GM23338 (cell line): Measurements from ENCODE around the gene LITAF.

Experiments used
- CREB1 ChIP-seq: fragments of 250-450 bp; sonication (Bioruptor Pico); IDR thresholded peaks from 2 replicates; pipeline ENCODE4 v1.5.0; 2020; ENCODE audit warnings: low read depth, mild to moderate bottlenecking, moderate library complexity
- CTCF ChIP-seq, 2 experiments: fragments of 200-600 bp in 1 of 2; sonication (generic) in 1 of 2; conservative IDR thresholded peaks; 2 replicates each; pipeline versions ENCODE4 v1.5.1 to v1.6.1; 2016 to 2017; ENCODE audit warnings: antibody characterized with exemption in 2 of 2, low read depth in 2 of 2, mild to moderate bottlenecking in 2 of 2, moderate library complexity in 1 of 2
- ETS1 ChIP-seq: IDR thresholded peaks from 2 replicates; pipeline ENCODE4 v1.6.1; 2016; ENCODE audit warnings: antibody characterized with exemption
- EZH2 ChIP-seq: fragments of 200-600 bp; sonication (generic); IDR thresholded peaks from one replicate; pipeline ENCODE4 v1.8.0; 2017; ENCODE audit warnings: antibody characterized with exemption, mild to moderate bottlenecking, low read depth; ENCODE audit not compliant: unreplicated experiment
- EZH2phosphoT487 ChIP-seq: fragments of 200-600 bp; sonication (generic); IDR thresholded peaks from one replicate; pipeline ENCODE4 v1.8.1; 2018; ENCODE audit warnings: antibody characterized with exemption; ENCODE audit not compliant: unreplicated experiment
- JUNB ChIP-seq: IDR thresholded peaks from one replicate; pipeline ENCODE4 v1.6.1; 2016; ENCODE audit warnings: antibody characterized with exemption; ENCODE audit not compliant: unreplicated experiment
- POLR2AphosphoS5 ChIP-seq: IDR thresholded peaks from 2 replicates; pipeline ENCODE4 v1.6.1; 2016; ENCODE audit warnings: antibody characterized with exemption, low read depth
- REST ChIP-seq: IDR thresholded peaks from one replicate; pipeline ENCODE4 v1.6.1; 2018; ENCODE audit warnings: antibody characterized with exemption; ENCODE audit not compliant: unreplicated experiment
- STAT1 ChIP-seq: IDR thresholded peaks from one replicate; pipeline ENCODE4 v1.6.1; 2016; ENCODE audit warnings: antibody characterized with exemption; ENCODE audit not compliant: unreplicated experiment
- ZNF114 ChIP-seq: fragments of 250-450 bp; sonication (Bioruptor Pico); IDR thresholded peaks from 2 replicates; pipeline ENCODE4 v1.5.0; 2020; ENCODE audit warnings: mild to moderate bottlenecking, moderate library complexity
- ZNF331 ChIP-seq: fragments of 250-450 bp; sonication (Bioruptor Pico); IDR thresholded peaks from 2 replicates; pipeline ENCODE4 v1.5.0; 2020; ENCODE audit warnings: low read depth, mild to moderate bottlenecking, moderate library complexity
- ZNF462 ChIP-seq: fragments of 250-450 bp; sonication (Bioruptor Pico); IDR thresholded peaks from 2 replicates; pipeline ENCODE4 v1.5.0; 2020; ENCODE audit warnings: mild to moderate bottlenecking, moderate library complexity

GRCh38 chr16:11612665-11613025, 25.9 kb upstream of the LITAF start:
- TF ChIP-seq CTCF (conservative IDR thresholded peaks at IDR 0.05; ENCODE audit: low read depth in 2 of 2) (no peak), EZH2 (no peak), JUNB (no peak), ZNF462 (CRISPR knock-in tag) (no peak), EZH2phosphoT487 (no peak), STAT1 (no peak), REST (no peak), POLR2AphosphoS5 (no peak), CREB1 (no peak), ZNF114 (CRISPR knock-in tag) (no peak), ZNF331 (no peak), ETS1 (no peak)
